ENCODE measurements around the gene RPL31. TPM values are rescaled to one million over a fixed set of nuclear protein-coding genes. Genes with fewer than 3 reads are reported as not detected.

The RPL31 gene
- total and polyA plus RNA-seq, 12 donors: 413 to 4,491 (median 1,112) TPM

DNA sequence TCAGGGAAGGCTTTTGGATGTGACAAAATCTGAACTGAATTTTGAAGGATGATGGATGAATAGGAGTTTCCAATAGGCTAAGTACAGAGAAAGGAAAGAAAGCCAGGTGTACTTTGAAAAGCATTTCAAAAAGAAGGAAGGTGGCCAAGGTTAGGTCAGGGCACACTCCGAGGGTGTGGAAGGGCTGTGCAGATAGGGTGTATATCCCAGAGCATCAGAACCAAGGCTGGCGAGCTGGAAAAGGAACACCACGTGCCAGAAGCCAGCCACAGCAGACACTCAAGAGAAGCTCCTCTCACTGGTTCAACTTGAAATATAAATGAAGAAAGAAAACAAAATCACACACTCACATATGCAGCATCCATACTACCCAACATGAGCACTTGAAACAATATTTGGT, 51.0 kb downstream of the RPL31 start:
- H3K36me3 ChIP-seq (replicated peaks in 1 of 2): peaks cover 0 to 5% of the 10 kb centered on the region in 2 donors
- intact Hi-C loops (cut with DNase I): no loop called here

More for the DNA sequence above, 51.0 kb downstream of the RPL31 start:
- H3K9me3 ChIP-seq (replicated peaks in 1 of 3): no peaks in the 10 kb centered on the region
- 93 to 95% (median 93%) methylated on average over 3 of the region's 3 CpGs for WGBS, 4 donors
- H3K27ac ChIP-seq: no peak overlapping the region
- no peaks in the 10 kb centered on the region for H3K27me3 ChIP-seq
- no peak for TF ChIP-seq POLR2A (IDR thresholded peaks at IDR 0.05)
- TF ChIP-seq, protein P1, sequence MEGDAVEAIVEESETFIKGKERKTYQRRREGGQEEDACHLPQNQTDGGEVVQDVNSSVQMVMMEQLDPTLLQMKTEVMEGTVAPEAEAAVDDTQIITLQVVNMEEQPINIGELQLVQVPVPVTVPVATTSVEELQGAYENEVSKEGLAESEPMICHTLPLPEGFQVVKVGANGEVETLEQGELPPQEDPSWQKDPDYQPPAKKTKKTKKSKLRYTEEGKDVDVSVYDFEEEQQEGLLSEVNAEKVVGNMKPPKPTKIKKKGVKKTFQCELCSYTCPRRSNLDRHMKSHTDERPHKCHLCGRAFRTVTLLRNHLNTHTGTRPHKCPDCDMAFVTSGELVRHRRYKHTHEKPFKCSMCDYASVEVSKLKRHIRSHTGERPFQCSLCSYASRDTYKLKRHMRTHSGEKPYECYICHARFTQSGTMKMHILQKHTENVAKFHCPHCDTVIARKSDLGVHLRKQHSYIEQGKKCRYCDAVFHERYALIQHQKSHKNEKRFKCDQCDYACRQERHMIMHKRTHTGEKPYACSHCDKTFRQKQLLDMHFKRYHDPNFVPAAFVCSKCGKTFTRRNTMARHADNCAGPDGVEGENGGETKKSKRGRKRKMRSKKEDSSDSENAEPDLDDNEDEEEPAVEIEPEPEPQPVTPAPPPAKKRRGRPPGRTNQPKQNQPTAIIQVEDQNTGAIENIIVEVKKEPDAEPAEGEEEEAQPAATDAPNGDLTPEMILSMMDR (IDR thresholded peaks at IDR 0.05): no peak
- H3K4me3 ChIP-seq: no peak overlapping the region
- DNase-seq: no peak
- no peaks in the 10 kb centered on the region for H3K4me1 ChIP-seq (replicated peaks in 1 of 2)

Other genes starting within 250 kb of the RPL31 start
- gene NPAS2, start 182.2 kb upstream of the RPL31 start, total RNA-seq: 10 to 100 TPM in 7 of 9 donors, 1 to 10 TPM in 2; 4.7 to 42.7 (median 17.9) TPM
- gene NPAS2, start 182.2 kb upstream of the RPL31 start, polyA plus RNA-seq: 10 to 100 TPM in 2 of 3 donors, 1 to 10 TPM in 1; 7.5 to 51.3 (median 14.2) TPM
- gene TBC1D8, start 149.1 kb downstream of the RPL31 start, total RNA-seq: 10 to 100 TPM in 5 of 9 donors, 1 to 10 TPM in 4; 7.6 to 17.2 (median 10.5) TPM
- gene TBC1D8, start 149.1 kb downstream of the RPL31 start, polyA plus RNA-seq: 10 to 100 TPM in 2 of 3 donors, 1 to 10 TPM in 1; 7.8 to 13.6 (median 12.2) TPM

Measured in adrenal gland (tissue), 12 donors.